ENCODE measurements around the gene SFPQ.
"Not testable (repeated sequence)": the region's sequence is repeated elsewhere in the genome, so short reads cannot be mapped to it uniquely, and the experiment has no call there.

SFPQ gene

DNA sequence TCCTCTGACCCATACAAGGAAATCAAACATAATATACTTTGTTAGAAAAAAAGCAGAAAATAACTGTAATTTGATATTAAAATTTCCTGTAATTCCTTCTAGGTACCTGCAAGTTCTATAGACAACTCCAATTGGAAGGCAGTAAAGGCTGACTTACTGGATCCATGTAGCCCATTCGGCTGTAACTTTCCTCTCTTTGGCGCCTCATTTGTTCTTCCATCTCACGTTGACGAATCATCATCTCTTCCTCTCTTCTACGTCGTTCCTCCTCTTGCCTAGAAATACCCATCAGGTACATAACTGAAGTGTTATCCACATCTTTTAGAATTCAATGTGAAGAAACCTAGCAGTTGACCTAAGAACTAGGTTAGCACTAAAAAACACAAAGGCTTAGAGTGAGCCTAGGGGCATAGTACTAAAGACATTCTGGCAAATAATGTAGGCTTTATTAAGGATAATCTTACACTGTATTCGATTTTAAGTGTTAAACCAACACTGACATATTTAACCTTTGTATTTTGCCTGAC lies 5.1 kb downstream of the SFPQ start:
- no peak for DNase-seq (ENCODE audit: low read depth, low spot score)

DNA sequence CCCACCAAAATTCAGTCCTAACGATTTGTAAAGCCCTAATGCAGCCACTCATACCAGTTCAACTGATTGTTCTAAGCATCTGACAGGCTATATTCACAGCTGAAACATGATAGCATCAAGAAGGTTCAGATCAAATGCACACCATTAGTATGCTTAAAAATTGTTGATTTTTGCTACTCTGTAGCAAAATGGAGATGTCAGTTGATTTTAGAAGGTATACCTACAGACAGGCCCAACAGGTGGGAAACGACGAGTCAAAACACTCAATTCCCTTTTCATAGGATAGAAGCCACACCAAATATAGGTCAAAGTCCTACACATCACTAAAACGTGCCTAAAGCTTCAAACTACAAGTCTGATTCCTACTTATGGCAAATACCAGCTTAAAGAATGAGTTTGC lies 6.7 kb downstream of the SFPQ start:
- no peak for DNase-seq (ENCODE audit: low read depth, low spot score)

DNA sequence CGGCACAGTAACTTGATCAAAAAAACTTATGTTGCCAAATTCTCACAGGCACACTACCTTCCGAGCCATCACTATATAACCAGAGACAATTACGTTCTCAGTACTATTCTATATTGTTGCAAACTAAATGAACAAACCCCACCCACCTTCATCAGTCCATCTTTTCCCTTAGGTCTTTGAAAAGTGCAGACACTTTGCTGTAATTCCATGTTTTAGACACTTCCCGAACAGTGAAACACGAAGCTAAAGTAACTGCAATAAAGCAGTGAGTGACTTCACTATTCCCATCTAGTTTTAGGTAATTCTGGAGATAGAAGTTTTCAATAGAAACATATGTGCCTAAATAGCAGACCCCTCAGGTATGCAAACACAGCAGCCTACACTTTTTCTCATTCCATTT lies 7.7 kb downstream of the SFPQ start:
- DNase-seq (ENCODE audit: low read depth, low spot score): no peak

DNA sequence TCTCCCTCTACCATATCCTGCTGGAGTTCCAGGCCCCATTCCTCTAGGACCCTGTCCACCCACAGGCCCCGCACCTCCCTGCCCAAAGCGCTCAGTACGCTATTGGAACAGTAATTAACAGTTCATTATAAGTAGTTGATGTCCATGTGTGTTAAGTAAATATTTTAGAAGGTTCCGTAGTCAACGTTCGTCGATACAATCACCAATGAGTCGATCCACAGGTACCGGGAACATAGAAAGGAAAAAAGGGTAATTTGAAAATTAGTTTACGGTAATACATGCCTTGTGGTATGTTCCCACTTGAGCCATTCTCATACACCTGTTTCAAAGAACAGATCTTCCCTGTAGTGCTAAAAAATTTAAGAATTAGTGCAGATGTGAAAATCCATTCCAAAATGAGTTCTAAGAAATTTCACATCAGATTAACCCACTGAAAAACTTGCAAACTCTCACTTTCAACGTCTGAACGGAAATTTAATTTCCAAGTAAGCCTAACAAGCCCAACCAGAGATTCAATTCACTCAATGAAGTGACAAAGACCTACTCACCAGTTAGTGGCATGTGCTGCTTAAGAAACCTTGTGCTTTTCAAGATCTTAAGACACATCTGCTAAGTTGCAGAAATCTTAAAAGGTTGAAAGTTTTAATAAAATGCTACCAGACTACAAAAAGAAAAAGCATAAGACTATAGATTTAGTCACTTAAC lies 8.3 kb downstream of the SFPQ start:
- no peak for DNase-seq (ENCODE audit: low read depth, low spot score)

DNA sequence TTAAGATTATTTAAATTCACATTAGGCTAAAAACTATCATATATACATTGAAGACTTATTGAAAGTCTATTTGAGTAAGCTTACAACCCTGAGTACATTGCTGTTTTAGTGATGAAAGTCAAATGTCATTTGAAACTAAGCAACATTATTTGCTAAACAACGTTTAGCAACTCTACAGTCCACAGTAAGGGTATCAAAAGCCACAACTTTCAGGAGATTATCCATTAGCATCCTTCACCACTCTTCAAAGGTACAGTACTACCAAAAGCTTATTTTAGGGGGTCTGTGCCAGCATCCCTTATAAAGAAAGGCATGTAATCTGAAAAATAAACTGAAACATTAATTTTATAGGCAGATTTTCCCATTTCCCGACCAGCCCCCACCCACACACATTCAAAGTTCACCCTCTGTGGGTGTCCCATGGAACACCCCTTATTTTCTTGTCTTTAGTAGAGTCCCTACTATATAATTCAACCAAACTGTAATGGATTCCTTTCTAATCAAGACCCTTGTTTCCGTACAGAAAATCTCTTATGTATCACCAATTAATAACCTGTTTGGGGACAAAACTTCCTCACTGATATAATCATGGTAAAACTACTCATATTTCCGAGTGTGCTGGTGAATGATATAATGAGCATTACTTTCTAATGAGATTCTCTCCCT lies 11.0 kb downstream of the SFPQ start:
- DNase-seq (ENCODE audit: low read depth, low spot score): no peak

DNA sequence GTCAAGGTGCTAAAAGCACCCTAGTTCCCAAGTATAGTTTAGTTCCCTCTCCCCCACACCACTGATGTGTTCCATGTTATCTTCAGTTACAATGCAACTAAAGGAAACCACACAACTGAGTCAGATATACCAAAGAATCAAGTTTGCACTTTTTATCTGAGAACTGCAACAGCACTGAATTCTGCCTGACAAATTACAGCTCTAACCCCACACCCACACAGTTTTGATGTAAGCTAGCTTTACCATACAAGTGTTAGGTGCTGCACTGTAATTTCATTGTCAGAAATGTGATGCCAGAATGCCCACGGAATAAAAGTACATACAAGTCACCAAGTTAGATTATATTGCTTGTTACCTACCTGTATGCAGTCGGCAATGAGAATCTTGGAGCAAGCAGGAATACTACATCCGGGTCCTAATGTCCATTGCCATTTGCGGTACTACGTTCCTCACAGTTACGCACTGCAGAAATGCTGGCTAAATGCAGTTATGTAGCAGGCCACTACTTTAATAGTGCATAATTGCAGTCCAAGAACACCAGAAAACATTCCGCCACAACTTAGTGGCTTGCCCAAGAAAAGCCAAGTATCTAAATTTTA lies 12.1 kb downstream of the SFPQ start:
- DNase-seq (ENCODE audit: low read depth, low spot score): no peak

DNA sequence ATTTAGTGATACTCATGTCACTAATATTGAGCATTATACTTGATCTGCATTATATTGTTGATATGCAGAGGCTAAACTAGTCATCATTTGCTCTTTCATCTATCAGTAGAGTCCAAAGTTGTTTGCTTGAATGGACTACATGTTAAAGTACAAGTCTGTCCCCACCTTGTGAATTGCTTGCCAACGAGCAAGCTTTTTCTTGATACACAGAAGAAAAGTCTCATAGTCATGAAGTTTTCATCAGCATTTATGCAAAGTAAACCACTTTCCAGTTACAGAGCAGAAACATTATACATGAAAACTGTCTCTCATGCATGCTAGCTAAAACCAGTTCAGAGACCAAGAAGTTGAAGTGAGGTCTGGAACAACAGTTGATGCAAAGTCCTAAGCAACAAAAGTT lies 13.0 kb downstream of the SFPQ start:
- no peak for DNase-seq (ENCODE audit: low read depth, low spot score)

DNA sequence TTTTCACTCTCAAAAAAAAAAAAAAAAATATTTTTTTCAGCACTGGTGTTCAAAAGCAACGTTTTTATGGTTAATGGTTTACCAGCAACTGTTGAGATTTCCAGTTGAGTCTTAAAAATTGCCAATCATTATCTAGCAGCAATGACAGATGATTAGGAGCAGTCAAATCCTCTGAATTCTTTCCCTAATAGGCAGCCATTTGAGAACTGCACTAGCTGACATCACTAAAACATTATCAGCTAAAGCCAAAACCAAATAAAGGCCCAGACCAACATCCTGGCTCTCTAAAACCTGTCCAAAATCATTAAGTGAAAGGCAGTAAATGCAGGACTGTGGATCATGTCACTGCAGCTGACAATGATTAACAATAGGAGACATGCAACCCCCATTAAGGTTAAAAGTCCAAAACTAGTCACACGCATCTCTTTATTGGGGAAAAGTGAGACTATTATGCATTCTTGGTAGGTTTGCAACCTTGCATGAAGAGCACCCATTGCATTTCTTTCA lies 14.0 kb downstream of the SFPQ start:
- DNase-seq (ENCODE audit: low read depth, low spot score): no peak

DNA sequence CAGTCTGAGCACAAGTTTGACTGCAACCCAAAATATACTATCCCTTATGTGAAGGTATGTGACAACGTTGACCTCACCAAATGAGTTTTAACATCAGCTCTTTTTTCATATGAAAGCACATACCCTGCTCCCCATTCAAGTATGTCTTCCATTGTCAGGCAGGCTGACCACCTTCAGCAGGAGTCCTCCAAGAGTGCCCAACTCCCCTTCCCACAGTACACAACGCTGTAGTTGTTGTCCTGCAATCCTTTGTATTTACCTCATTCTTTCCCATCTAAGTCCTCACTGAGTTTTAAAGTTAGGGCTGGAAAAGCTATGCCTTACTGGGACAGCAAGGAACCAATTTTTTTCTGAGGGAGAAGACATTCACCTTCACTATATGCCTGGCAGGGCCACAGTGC lies 14.7 kb downstream of the SFPQ start:
- DNase-seq (ENCODE audit: low read depth, low spot score): no peak

DNA sequence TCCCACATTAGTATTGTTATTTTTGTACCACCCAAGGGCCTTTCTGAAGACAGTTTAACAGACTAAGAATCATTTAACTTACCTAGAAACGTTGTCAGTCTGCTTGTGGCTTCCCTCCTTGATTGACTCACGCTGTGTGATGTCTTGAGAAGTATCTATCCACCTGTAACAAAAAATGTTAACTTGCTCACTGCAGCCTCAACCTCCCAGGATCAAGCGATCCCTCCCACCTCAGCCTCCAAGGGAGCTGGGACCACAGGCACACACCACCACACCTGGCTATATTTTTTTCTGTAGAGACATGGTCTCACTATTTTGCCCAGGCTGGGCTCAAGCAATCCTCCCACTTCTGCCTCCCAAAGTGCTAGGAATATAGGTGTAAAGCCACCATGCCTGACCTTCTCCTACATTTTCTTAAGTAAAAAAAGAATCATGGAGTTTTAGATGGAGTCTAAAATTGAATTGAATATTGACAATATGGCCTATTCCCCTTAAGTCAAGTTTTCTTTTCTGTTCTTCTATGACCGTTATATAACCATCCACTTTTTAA lies 15.6 kb downstream of the SFPQ start:
- DNase-seq (ENCODE audit: low read depth, low spot score): no peak

DNA sequence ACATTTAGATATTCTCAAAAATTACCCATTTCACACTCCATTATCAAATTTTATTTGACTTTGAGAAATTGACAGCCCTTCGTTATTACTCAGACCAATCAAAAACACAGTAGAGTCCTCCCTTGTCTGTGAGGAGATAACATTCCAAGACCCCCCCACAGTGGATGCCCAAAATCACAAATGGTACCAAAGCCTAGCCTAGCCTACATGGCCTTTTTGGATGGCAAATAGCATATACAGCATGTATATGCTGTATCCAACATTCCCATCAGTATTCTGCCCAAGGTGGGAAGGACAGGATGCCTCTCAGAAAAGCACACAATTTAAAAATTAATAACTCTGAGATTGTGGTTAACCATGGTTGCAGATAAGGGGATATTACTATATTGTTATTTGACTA lies 17.3 kb downstream of the SFPQ start:
- no peak for DNase-seq (ENCODE audit: low read depth, low spot score)

DNA sequence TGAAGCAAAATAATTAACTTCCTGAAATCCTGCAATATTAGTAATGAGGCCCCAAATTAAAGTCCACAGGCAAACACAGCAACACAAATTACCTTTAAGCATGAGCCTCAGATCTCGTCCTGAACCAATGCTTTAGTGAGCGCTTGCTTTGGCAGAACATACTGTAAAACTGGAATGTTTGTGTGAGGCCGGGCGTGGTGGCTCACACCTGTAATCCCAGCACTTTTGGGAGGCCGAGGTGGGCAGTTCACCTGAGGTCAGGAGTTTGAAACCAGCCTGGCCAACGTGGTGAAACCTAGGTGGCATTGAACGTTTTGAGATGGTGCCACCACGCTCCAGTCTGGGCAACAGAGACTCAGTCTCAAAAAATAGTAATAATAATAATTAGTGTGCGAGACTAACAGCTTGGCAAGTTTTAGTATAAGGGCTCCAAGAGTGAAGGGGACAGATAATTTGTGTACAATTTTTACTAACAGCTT lies 17.8 kb downstream of the SFPQ start:
- DNase-seq (ENCODE audit: low read depth, low spot score): no peak

DNA sequence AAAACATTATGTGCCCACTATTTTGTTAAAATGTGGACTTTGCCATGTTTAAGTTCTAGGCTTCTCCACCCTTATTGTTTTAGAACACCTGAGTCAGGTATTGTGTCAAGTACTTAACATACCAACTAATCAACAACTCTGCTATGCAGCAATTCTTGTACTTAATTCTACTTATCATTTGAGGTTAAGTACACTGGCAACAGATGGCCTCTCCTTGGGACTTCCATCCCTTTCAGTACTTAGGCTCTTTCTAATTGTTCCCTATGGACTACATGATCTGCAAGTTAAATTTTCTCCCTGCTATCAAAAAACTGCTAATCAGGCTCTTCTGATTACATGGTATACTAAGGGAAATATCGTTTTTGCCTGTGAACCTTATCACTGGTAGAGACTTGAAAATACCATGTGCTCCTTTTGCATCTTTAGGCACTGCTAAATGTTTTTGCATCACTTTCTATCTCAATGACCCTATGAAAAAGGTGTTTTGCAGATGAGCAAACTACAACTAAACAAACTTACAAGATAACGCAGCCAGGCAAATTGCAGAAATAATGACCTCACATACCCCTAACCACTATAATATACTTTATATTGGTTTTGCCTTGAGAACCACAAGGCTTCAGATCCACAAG lies 18.9 kb downstream of the SFPQ start:
- DNase-seq (ENCODE audit: low read depth, low spot score): no peak

DNA sequence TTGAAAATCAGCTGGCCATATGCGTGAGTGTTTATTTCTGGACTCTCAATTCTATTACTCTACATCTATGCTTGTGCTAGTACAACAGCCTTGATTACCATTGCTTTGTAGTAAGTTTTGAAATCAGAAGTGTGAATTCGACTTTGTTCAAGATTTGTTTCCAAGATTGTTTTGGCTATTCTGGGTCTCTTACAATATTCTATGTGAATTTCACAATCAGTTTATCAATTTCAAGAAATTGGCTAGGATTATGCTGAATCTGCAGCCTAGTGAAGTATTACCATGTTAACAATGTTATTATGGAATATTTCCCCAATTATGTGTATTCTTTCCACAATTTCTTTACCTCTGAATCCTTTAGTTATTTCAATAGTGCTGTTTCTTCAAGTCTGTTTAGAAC lies 19.5 kb downstream of the SFPQ start:
- DNase-seq (ENCODE audit: low read depth, low spot score): no peak

DNA sequence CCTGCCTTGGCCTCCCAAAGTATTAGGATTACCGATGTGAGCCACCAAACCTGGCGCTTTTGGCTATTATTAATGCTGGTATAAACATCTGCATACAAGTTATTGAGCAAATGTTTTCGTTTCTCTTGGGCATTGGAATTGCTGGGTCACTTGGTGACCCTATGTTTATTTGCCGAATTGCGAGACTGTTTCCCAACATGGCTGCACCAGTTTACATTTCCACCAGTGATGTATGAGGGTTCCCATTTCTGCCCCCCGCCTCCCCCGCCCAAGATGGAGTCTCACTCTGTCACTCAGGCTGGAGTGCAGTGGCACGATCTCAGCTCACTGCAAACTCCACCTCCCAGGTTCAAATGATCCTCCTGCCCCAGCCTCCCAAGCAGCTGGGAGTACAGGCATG lies 20.9 kb downstream of the SFPQ start:
- DNase-seq (ENCODE audit: low read depth, low spot score): no peak

DNA sequence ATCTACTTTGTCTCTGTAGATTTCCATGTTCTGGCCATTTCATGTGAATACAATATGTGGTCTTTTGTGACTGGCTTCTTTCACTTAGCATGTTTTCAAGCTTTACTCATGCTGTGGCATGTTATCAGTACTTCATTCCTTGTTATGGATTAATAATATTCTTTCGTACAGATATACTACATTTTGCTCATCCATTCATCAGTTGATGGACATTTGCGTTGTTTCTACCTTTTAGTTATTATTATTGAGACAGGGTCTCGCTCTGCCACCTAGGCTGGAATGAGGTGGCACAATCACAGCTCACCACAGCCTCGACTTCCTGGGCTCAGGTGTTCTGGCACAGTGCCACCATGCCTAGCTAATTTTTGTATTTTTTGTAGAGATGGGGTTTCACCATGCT lies 21.4 kb downstream of the SFPQ start:
- no peak for DNase-seq (ENCODE audit: low read depth, low spot score)

DNA sequence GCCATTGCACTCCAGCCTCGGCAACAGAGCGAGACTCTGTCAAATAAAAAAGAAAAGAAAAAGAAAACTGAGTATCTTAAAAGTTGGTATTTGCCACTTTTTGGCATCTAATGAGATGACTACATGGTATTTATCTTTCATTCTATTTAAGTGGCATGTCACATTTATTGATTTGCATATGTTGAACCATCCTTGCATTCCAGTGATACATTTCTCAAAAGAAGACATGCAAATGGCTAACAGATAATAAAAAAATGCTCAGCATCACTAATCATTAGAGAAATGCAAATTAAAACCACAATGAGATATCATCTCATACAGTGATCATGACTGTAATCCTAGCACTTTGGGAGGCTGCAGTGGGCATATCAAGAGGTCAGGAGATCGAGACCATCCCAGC lies 28.1 kb downstream of the SFPQ start:
- no peak for DNase-seq (ENCODE audit: low read depth, low spot score)

DNA sequence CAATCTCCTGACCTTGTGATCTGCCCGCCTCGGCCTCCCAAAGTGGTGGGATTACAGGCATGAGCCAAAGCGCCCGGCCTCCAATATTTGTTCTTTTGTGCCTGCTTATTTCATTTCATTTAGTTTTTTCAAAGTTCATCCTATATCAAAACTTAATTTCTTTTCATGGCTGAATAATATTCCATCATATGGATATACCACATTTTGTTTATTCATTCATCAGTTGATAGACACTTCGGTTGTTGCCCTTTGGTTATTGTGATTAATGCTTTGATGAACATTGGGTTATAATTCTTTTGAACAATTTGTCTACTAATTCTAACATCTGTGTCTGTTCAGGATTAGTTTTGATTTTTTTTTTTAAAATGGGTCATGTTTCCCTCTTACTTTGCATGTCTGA lies 41.7 kb downstream of the SFPQ start:
- no peak for DNase-seq (ENCODE audit: low read depth, low spot score)

DNA sequence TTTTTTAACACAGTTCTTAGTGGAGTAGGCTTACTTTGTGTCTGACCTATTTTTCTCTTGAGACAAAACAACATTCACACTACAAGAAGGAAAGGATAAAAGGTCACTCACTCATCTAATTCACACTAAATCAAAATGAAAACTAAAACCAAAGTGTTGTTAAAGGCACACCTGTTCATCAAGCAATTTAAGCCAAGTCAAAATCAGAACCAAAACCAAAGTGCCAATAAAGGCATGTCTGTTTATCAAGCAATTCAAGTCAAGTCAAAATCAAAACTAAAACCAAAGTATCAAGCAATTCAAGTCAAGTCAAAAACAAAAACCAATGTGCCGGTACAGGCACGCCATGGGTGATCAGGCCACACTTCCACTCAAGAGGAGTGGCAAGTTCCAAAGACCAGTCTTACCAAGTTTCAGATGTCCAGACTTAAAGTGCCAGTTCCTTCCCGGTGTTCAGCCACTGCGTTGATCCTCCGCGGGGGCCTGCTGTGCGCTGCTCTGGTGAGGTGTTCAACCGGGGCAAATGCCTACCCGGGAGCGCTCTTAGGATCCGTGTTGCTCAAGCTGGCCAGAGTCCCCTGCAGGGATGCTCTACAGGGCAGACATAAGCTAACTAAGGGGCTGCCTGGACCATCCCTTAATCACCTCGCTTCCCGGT lies 46.9 kb downstream of the SFPQ start:
- DNase-seq (ENCODE audit: low read depth, low spot score): not testable (repeated sequence)

DNA sequence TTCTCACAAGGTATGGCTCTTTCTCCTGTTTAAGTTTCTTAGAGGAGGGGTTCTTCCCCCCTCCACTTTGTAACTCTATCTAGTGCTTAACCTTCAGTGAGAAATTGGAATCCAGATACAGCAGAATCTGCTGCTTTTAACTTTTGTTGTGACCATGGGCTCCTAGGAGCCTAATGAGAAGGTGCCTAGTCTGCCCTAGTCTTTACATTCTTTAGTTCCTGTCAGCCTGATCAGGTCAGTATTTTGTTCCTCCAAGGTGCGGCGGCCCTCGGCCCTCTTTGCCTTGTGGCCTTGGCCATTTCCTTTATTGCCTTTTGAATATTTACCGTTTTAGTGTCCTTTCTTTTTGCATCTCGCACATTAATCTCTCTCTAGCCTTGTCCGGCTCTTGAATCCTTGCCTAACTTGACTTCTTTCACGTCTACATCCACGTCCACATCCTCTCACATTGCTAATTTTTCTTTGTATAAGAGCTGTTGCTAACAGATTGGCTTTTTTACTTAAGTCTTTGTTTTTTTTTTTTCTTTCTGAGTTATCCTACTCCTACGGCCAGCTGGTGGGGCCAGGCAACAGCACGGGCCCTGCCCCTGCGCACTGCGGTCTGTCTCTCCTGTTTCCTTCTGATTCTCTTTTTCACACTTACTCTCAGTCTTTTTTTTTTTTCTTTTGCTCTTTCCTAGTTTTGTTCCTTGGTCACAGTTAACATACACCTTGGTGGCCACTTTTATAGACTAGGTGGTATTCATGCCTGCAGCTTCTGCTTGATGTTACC lies 49.0 kb downstream of the SFPQ start:
- DNase-seq (ENCODE audit: low read depth, low spot score): no peak

DNA sequence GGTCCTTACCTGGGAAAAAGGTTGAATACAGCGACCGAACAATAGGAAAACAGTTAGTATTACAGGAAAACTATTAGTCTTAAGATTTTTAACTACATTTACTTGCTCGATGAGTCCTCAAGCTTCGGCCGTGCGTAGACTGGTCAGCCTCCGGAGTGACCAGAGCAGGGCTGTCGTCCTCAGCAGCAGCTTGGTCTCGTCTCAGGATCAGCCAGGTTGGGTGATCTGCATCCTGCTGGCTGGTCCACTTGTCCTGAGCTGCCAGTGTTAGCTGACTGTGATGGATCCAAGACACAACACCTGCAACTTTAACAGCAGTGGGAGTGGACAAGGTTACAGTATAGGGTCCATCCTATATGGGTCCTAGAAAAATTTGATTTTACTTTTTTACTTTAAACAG lies 50.2 kb downstream of the SFPQ start:
- DNase-seq (ENCODE audit: low read depth, low spot score): not testable (repeated sequence)

Data from iPS DF 19.7 (cell line).